HG02623 (cell line): ENCODE measurements around the gene ME3.

ENCODE experiments used
- ATAC-seq: cut with Tn5 transposase; IDR thresholded peaks from one replicate; pipeline ENCODE4 v1.9.1; 2021; ENCODE audit warnings: moderate library complexity; ENCODE audit not compliant: unreplicated experiment

Gene ME3

GRCh38 chr11:86672007-86672621 lies at the start of gene ME3:
TSS of gene ME3 (minus strand) at chr11:86672616.
- no peak for ATAC-seq

GRCh38 chr11:86722006-86722405 lies 49.6 kb upstream of the ME3 start:
- no peak for ATAC-seq

GRCh38 chr11:86720546-86720945 lies 48.1 kb upstream of the ME3 start:
- ATAC-seq, result no peak

DNA sequence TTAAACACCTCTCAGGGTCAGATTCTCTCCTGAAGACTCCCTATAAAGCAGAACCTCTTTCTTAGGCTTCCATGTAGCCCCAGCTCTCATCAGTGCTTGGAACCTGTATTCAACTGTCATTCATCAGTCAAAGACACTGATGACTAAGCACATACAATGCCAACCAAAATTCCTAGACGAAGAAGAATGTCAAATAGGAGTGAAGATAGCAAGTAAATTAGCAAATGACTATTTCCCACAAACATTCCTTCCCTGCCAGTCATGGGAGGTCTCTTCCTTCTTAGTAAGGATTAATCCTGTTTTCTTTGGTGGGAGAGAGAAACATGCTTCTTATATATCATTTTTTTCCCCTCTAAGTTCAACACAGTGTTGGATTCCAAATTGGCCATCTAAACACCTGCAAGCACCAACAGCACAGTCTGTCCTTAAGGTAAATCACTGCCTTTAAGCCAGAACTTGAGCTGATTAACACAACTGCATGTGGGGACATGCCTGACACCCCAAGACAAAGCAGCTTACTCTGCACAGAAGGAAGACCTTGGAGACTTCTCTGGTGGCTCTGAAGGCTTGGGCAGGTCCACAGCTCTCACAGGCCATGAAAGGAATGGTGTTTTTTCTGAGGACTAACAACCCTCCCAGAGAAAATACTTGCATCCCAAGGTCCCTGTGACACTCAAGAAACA lies 47.5 kb upstream of the ME3 start:
- no peak for ATAC-seq

DNA sequence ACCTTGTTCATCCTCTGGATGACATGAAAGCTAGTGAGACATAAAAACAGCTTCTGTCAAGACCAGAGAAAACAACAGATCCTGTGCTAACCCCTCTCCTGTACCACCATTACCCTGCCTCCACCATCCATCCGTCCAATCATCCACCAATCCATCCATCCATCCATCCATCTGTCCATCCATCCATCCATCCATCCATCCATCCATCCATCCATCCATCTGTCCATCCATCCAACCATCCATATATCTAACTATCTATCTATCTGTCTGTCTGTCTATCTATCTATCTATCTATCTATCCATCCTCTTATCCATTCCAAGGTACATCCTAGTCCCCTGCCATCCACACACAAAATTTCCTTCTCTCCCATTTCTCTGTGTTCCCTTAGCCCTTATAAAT lies 46.6 kb upstream of the ME3 start:
- ATAC-seq, result no peak

GRCh38 chr11:86718521-86718920 lies 46.1 kb upstream of the ME3 start:
- ATAC-seq, result no peak

GRCh38 chr11:86717817-86718501 lies 45.5 kb upstream of the ME3 start:
- ATAC-seq, result no peak

GRCh38 chr11:86715611-86716010 lies 43.2 kb upstream of the ME3 start:
- no peak for ATAC-seq

GRCh38 chr11:86713552-86713951 lies 41.1 kb upstream of the ME3 start:
- no peak for ATAC-seq

DNA sequence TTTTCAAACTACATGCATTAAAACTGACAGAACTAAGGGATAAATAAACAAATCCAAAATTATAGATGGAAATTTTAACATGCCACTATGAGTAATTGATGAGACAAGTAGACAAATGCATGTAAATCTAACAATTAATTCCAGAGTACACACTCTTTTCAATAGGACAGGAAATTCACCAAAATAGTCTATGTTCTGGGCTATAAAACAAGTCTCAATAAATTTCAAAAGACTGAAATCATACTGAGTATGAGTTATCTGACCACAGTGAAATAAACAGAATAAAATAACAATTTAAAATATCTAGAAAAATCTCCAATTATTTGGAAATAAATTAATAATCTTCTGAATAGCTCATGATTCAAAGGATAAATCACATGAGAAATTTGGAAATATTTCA lies 38.5 kb upstream of the ME3 start:
- ATAC-seq, result no peak

DNA sequence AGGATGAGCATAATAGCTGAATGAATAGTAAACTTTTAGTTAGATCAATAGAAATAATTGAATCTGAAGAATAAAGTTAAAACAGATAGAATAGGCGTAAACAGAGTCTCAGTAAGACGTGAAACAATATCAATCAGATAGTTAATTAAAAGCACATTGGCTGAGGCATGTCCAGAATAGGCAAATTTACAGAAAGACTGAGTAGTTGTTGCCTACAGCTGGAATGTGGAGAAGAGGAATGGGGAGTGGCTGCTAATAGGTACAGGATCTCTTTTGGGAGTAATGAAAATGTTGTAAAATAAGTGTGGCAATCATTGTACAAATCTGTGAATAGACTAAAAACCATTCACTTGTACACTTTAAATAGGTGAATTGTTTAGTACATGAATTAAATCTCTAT lies 36.3 kb upstream of the ME3 start:
- ATAC-seq, result no peak

DNA sequence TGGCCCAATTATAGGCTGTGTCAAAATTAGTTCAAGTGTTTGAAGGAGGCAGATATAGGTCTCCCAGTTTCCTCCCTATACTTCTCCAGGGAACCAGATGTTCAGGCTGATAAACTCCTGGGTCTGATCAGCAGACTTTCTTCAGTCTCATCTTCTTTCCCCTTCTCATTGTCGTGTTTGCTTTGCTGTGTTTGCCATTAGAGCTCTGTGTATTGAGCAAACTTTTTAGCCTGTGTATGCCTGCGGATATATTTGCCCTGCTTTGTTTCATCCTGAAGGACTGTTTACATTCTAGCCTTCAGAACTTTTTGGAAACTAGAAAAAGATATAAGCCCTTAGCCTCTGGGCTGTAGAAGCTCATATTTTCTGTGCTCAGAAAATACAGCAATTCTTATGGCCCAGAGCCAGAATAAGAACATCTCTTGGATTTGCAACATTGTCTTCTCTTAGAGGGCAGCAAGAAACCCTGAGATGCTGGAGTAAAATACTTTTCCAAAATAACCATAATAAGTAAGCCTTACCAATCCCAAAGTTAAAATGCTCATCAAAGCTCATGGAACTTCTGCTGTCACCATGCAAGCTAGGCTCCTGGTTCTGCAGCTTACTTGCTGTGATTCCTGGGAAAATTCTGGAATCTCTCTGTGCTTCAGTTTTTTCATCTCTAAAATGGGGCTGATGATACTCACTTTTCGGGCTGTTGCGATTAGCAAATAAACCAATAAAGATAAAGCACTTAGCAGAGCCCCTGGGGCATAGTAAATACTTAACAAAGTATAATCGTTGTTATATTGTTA lies 34.1 kb upstream of the ME3 start:
- ATAC-seq, result no peak

DNA sequence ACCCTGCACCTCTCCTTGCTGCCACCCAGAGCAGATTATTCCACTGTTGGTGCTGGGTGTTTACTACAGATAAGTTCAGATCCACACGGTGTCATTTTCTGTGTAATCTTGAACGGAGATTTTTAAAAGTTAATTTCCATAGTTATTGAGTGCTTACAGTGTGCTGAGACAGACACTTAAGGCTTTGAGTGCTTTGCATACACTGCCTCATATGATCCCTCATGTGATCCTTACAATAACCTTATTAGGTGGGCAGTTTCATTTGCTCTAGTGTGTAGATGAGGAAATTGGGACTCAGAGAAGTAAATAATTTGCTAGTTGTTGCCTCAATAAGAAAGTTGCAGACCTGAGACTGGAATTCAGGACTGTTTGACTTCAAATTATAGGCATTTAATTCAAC lies 32.3 kb upstream of the ME3 start:
- no peak for ATAC-seq

DNA sequence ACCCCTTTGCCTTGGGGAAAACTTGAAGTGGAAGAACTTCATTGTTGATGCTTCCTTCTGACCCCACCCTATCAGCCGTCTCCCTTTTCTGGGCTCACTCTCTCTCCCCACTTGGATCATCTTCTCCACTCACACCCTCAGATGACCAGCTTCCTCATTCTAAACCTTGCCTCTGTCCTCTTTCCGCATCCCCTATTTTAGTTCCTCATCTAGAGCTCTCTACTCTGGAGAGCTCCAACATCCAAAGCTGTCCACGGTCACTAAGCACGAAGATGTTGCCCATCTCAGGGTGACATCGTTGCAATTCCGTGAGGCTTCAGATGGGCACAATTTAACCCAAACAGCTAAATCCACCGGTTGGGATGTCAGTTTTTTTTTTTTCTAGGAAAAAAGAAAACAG lies 31.6 kb upstream of the ME3 start:
- ATAC-seq, result no peak

DNA sequence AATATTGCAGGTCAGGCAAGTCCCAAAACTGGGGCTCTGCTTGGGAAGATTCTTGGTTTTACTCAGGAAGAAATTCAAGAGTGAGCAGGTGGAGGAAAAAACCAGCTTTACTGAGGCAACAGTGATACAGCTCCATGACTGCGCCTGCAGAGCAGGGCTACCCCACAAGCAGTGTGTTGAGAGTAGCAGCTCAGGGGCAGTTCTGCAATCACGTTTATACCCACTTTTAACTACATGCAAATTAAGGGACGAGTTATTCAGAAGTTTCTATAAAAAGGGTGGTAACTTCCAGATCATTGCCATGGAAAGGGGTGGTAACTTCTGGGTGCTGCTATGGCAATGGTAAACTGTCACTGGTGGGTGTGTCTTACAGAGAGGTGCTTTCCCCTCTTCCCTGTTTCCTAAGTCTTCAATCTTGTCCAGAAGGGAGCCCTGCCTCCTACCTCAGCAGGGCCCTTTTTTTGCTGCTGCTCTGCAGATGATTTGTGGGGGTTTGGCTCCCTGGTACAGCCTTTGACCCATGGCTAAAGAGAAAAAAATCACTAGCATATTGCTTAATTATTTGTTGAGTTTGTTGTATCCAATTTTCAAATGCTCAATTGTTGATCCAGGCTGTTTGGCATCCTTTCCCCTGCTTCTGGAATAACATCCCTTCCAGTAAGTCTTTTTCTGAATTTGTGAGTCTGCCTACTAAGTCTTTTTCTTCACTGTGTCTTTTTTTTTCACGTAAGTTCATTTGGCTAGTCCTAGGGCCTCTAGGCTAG lies 30.0 kb upstream of the ME3 start:
- ATAC-seq, result no peak

DNA sequence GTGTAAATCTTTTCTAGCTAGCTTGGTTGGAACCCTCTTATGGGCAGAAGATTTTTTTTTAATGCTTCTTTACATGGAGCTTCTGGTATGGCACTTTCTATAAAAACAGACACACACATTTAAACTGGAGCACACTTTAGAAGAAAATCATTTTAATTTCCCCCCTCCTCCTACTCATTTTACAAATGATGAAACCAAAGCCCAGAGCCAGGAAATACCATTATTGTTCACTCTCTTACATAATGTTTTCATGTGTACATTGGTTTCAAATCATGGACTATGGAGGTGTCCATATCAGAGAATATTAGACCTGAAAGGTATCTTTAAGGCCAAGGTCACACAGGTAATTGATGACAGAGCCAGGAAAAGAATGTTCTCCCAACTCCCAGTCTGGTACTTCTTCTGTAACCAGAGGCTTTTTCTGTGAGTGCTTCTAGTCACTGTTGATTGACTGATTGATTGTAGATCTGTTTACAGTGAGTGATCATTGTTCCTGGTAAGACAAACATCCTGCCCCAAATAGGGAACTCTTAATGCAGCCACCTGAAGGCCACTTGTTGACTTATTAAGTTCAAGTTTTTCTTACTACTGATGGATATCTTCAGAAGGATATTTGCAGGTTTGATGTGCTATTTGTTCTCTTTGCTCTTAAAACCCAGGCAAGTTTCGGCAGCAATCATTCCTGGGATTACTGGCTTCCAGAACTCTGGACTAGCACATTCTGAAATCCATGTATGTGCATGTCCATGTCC lies 26.8 kb upstream of the ME3 start:
- ATAC-seq, result no peak

- ATAC-seq, result no peak
These were observed 26.2 kb upstream of the ME3 start for GRCh38 chr11:86698639-86699038.

GRCh38 chr11:86696451-86696850 lies 24.0 kb upstream of the ME3 start:
- no peak for ATAC-seq

- ATAC-seq, result no peak
These were observed 23.6 kb upstream of the ME3 start for GRCh38 chr11:86696004-86696403.

DNA sequence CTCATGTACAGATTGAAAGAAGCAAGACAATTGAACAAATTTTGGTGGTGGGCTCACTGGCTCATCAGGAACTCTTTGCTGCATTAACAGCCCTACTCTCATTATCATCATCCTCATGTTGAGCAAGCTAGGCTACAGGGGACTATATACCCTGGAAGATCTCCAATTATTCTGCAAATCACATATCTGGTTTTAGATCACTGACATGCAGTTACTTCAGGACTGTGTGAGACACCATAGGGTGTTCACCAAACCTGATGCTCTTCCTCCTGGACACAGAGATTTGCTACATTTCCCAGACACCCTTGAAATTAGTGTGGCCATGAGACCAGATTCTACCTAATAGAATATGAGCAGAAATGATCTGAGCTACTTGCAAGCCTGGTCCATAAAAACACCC lies 23.0 kb upstream of the ME3 start:
- no peak for ATAC-seq
